ENCODE measurements around the gene MRGPRE.
"Not testable (repeated sequence)": the region's sequence is repeated elsewhere in the genome, so short reads cannot be mapped to it uniquely, and the experiment has no call there.

The MRGPRE gene

GRCh38 chr11:3231851-3232744 lies at the start of gene MRGPRE:
Gene MRGPRE (minus strand): TSS chr11:3232417. CDS start chr11:3228799, 3,618 bp downstream.
- no peak within 1 kb of the TSS for H3K4me3 ChIP-seq
- in situ Hi-C loops (cut with MboI; ENCODE audit: low sequenced_read_pairs), result no loop called here
- H3K36me3 ChIP-seq (replicated peaks), result no peaks in the 10 kb centered on the region
- H3K9me3 ChIP-seq, result no peaks in the 10 kb centered on the region
- no peaks in the 10 kb centered on the region for H3K4me1 ChIP-seq
- peaks cover 4% of the 10 kb centered on the region for H3K27me3 ChIP-seq (ENCODE audit: low read depth)
- DNase-seq (ENCODE audit: low spot score in 2 of 2), result no peak

- H3K9me3 ChIP-seq; H3K4me1 ChIP-seq; H3K27me3 ChIP-seq (ENCODE audit: low read depth); H3K4me3 ChIP-seq; DNase-seq (ENCODE audit: low spot score in 2 of 2); in situ Hi-C loops (cut with MboI; ENCODE audit: low sequenced_read_pairs); H3K36me3 ChIP-seq (replicated peaks): not testable (repeated sequence)
Measured at GRCh38 chr11:3281146-3281545, 48.9 kb upstream of the MRGPRE start.

GRCh38 chr11:3280662-3281061 lies 48.4 kb upstream of the MRGPRE start:
- H3K36me3 ChIP-seq (replicated peaks); H3K9me3 ChIP-seq; H3K27me3 ChIP-seq (ENCODE audit: low read depth); in situ Hi-C loops (cut with MboI; ENCODE audit: low sequenced_read_pairs); H3K4me3 ChIP-seq; DNase-seq (ENCODE audit: low spot score in 2 of 2); H3K4me1 ChIP-seq: not testable (repeated sequence)

GRCh38 chr11:3278922-3279321 lies 46.7 kb upstream of the MRGPRE start:
- H3K4me3 ChIP-seq; in situ Hi-C loops (cut with MboI; ENCODE audit: low sequenced_read_pairs); H3K4me1 ChIP-seq; DNase-seq (ENCODE audit: low spot score in 2 of 2); H3K9me3 ChIP-seq; H3K27me3 ChIP-seq (ENCODE audit: low read depth); H3K36me3 ChIP-seq (replicated peaks): not testable (repeated sequence)

- in situ Hi-C loops (cut with MboI; ENCODE audit: low sequenced_read_pairs); H3K4me1 ChIP-seq; H3K9me3 ChIP-seq; H3K4me3 ChIP-seq; DNase-seq (ENCODE audit: low spot score in 2 of 2); H3K27me3 ChIP-seq (ENCODE audit: low read depth); H3K36me3 ChIP-seq (replicated peaks): not testable (repeated sequence)
Measured at GRCh38 chr11:3273629-3274028, 41.4 kb upstream of the MRGPRE start.

GRCh38 chr11:3262548-3262947 lies 30.3 kb upstream of the MRGPRE start:
- H3K36me3 ChIP-seq (replicated peaks); H3K27me3 ChIP-seq (ENCODE audit: low read depth); H3K4me1 ChIP-seq; H3K9me3 ChIP-seq; in situ Hi-C loops (cut with MboI; ENCODE audit: low sequenced_read_pairs); H3K4me3 ChIP-seq; DNase-seq (ENCODE audit: low spot score in 2 of 2): not testable (repeated sequence)

- H3K36me3 ChIP-seq (replicated peaks); DNase-seq (ENCODE audit: low spot score in 2 of 2); H3K4me1 ChIP-seq; H3K4me3 ChIP-seq; in situ Hi-C loops (cut with MboI; ENCODE audit: low sequenced_read_pairs); H3K9me3 ChIP-seq; H3K27me3 ChIP-seq (ENCODE audit: low read depth): not testable (repeated sequence)
Measured at GRCh38 chr11:3261831-3262230, 29.6 kb upstream of the MRGPRE start.

GRCh38 chr11:3257509-3257908 lies 25.3 kb upstream of the MRGPRE start:
- H3K27me3 ChIP-seq (ENCODE audit: low read depth); H3K9me3 ChIP-seq; DNase-seq (ENCODE audit: low spot score in 2 of 2); H3K36me3 ChIP-seq (replicated peaks); H3K4me1 ChIP-seq; H3K4me3 ChIP-seq; in situ Hi-C loops (cut with MboI; ENCODE audit: low sequenced_read_pairs): not testable (repeated sequence)

- H3K9me3 ChIP-seq; H3K4me3 ChIP-seq; H3K27me3 ChIP-seq (ENCODE audit: low read depth); DNase-seq (ENCODE audit: low spot score in 2 of 2); H3K4me1 ChIP-seq; H3K36me3 ChIP-seq (replicated peaks); in situ Hi-C loops (cut with MboI; ENCODE audit: low sequenced_read_pairs): not testable (repeated sequence)
Measured at GRCh38 chr11:3255241-3255640, 23.0 kb upstream of the MRGPRE start.

GRCh38 chr11:3254773-3255172 lies 22.6 kb upstream of the MRGPRE start:
- H3K9me3 ChIP-seq; DNase-seq (ENCODE audit: low spot score in 2 of 2); H3K27me3 ChIP-seq (ENCODE audit: low read depth); H3K4me3 ChIP-seq; H3K36me3 ChIP-seq (replicated peaks); H3K4me1 ChIP-seq; in situ Hi-C loops (cut with MboI; ENCODE audit: low sequenced_read_pairs): not testable (repeated sequence)

- no peaks in the 10 kb centered on the region for H3K36me3 ChIP-seq (replicated peaks)
- H3K4me1 ChIP-seq, result no peaks in the 10 kb centered on the region
- no peaks in the 10 kb centered on the region for H3K9me3 ChIP-seq
- in situ Hi-C loops (cut with MboI; ENCODE audit: low sequenced_read_pairs), result no loop called here
- no peaks in the 10 kb centered on the region for H3K27me3 ChIP-seq (ENCODE audit: low read depth)
- no peak for DNase-seq (ENCODE audit: low spot score in 2 of 2)
- no peak overlapping the region for H3K4me3 ChIP-seq
Measured at GRCh38 chr11:3245071-3245470, 12.9 kb upstream of the MRGPRE start.

GRCh38 chr11:3243880-3244279 lies 11.7 kb upstream of the MRGPRE start:
- Histone ChIP-seq H3K4me3 (no peak overlapping the region), H3K36me3 (replicated peaks) (no peaks in the 10 kb centered on the region), H3K4me1 (no peaks in the 10 kb centered on the region), H3K9me3 (no peaks in the 10 kb centered on the region), H3K27me3 (ENCODE audit: low read depth) (peaks cover 2% of the 10 kb centered on the region; the same call in 1 of the 2 replicates)
- in situ Hi-C loops (cut with MboI; ENCODE audit: low sequenced_read_pairs), result no loop called here
- DNase-seq (ENCODE audit: low spot score in 2 of 2), result no peak

- H3K27me3 ChIP-seq (ENCODE audit: low read depth), result peaks cover 2% of the 10 kb centered on the region; the same call in 1 of the 2 replicates
- no peaks in the 10 kb centered on the region for H3K9me3 ChIP-seq
- H3K4me1 ChIP-seq, result no peaks in the 10 kb centered on the region
- no peak for DNase-seq (ENCODE audit: low spot score in 2 of 2)
- H3K36me3 ChIP-seq (replicated peaks), result no peaks in the 10 kb centered on the region
- no peak overlapping the region for H3K4me3 ChIP-seq
- in situ Hi-C loops (cut with MboI; ENCODE audit: low sequenced_read_pairs), result no loop called here
Measured at GRCh38 chr11:3237119-3237518, 4.9 kb upstream of the MRGPRE start.

GRCh38 chr11:3234846-3235245 lies 2.6 kb upstream of the MRGPRE start:
- Histone ChIP-seq H3K9me3 (no peaks in the 10 kb centered on the region), H3K4me3 (no peak overlapping the region), H3K4me1 (no peaks in the 10 kb centered on the region), H3K36me3 (replicated peaks) (no peaks in the 10 kb centered on the region), H3K27me3 (ENCODE audit: low read depth) (peaks cover 6% of the 10 kb centered on the region)
- DNase-seq (ENCODE audit: low spot score in 2 of 2), result no peak
- in situ Hi-C loops (cut with MboI; ENCODE audit: low sequenced_read_pairs), result no loop called here

- no peaks in the 10 kb centered on the region for H3K36me3 ChIP-seq (replicated peaks)
- in situ Hi-C loops (cut with MboI; ENCODE audit: low sequenced_read_pairs), result no loop called here
- H3K9me3 ChIP-seq, result no peaks in the 10 kb centered on the region
- H3K27me3 ChIP-seq (ENCODE audit: low read depth), result peaks cover 4% of the 10 kb centered on the region
- H3K4me3 ChIP-seq, result no peak overlapping the region
- no peak for DNase-seq (ENCODE audit: low spot score in 2 of 2)
- no peaks in the 10 kb centered on the region for H3K4me1 ChIP-seq
Measured at GRCh38 chr11:3232956-3233355, 739 bp upstream of the MRGPRE start.
